HepG2 (cell line): Measurements from ENCODE around the gene POFUT1. TPM values are rescaled to one million over a fixed set of nuclear protein-coding genes. Genes with fewer than 3 reads are reported as not detected.

Experiments used
- ATRX ChIP-seq: sonication (generic); formaldehyde crosslinking; IDR thresholded peaks from 2 replicates; pipeline ENCODE4 v1.4.0; 2020; ENCODE audit warnings: missing genetic modification reagents, borderline replicate concordance
- CEBPZ ChIP-seq: IDR thresholded peaks from 2 replicates; pipeline ENCODE4 v1.6.1; 2012; ENCODE audit warnings: low read length, improper control_type of control experiment
- CTCF ChIP-seq: sonication (generic); formaldehyde crosslinking; IDR thresholded peaks from 2 replicates; pipeline ENCODE4 v1.5.0; 2020; ENCODE audit warnings: mild to moderate bottlenecking, missing genetic modification reagents, moderate library complexity
- DDIT3 ChIP-seq: sonication (generic); formaldehyde crosslinking; IDR thresholded peaks from 2 replicates; pipeline ENCODE4 v1.4.0; 2020; ENCODE audit warnings: mild to moderate bottlenecking, missing genetic modification reagents
- DNMT1 ChIP-seq: sonication (generic); formaldehyde crosslinking; IDR thresholded peaks from 2 replicates; pipeline ENCODE4 v1.5.1; 2020; ENCODE audit warnings: mild to moderate bottlenecking, missing genetic modification reagents
- IRF1 ChIP-seq: sonication (generic); formaldehyde crosslinking; IDR thresholded peaks from 2 replicates; pipeline ENCODE4 v1.4.0; 2020; ENCODE audit warnings: low read depth, mild to moderate bottlenecking, missing genetic modification reagents
- MTA3 ChIP-seq: sonication (generic); formaldehyde crosslinking; IDR thresholded peaks from 2 replicates; pipeline ENCODE4 v1.4.0; 2020; ENCODE audit warnings: missing genetic modification reagents
- MXD3 ChIP-seq: IDR thresholded peaks from 2 replicates; pipeline ENCODE4 v1.6.1; 2016; ENCODE audit warnings: mild to moderate bottlenecking, missing biosample characterization, missing genetic modification reagents
- NFKBIZ ChIP-seq: IDR thresholded peaks from 2 replicates; pipeline ENCODE4 v1.6.1; 2018; ENCODE audit warnings: missing genetic modification reagents, missing compliant biosample characterization
- PATZ1 ChIP-seq: sonication (generic); formaldehyde crosslinking; IDR thresholded peaks from 2 replicates; pipeline ENCODE4 v1.4.0; 2020; ENCODE audit warnings: missing genetic modification reagents
- SKIL ChIP-seq: sonication (generic); formaldehyde crosslinking; IDR thresholded peaks from 2 replicates; pipeline ENCODE4 v1.8.0; 2022; ENCODE audit warnings: missing genetic modification reagents, mild to moderate bottlenecking, moderate library complexity, borderline replicate concordance
- ZNF552 ChIP-seq: sonication (generic); formaldehyde crosslinking; IDR thresholded peaks from 2 replicates; pipeline ENCODE4 v1.9.0; 2022; ENCODE audit warnings: missing genetic modification reagents, mild to moderate bottlenecking, borderline replicate concordance
- polyA plus RNA-seq, 8 experiments: library from polyadenylated mRNA; depleted of rRNA in 3 of 8; stranded (reverse) in 7 of 8; unstranded in 1 of 8; fragments of >200 nt; fragmentation: Illumina TruSeq in 4 of 8; extraction: Trizol in 4 of 8; gene quantifications; 2 replicates each; pipeline versions ENCODE4 v1.2.1 to v1.2.3, GENCODE V29; 2011 to 2016; ENCODE audit warnings: low read depth in 4 of 8, missing spikeins in 1 of 8, mixed read lengths in 1 of 8; ENCODE audit not compliant: insufficient read depth in 1 of 8
- total RNA-seq, 5 experiments: library from RNA; depleted of rRNA; stranded (reverse); fragments of >200 nt; fragmentation: Illumina TruSeq; extraction: Trizol; gene quantifications; 2 replicates each; pipeline ENCODE4 v1.2.3, GENCODE V29; 2016; ENCODE audit warnings: low read depth in 1 of 5

POFUT1 gene
- total and polyA plus RNA-seq, 2 of the 13 experiments (the other 11 are each of a cell fraction or from before 2014, with no cell fraction given): 35.5 to 58.3 TPM

GRCh38 chr20:32207626-32208498 lies at the start of gene POFUT1, which contains the start of gene PLAGL2 (continued):
- no peak; the same call in 1 of the 2 replicates for TF ChIP-seq ATRX (CRISPR knock-in tag)
- no peak for TF ChIP-seq SKIL (CRISPR knock-in tag)
- TF ChIP-seq ZNF552 (CRISPR knock-in tag): 0 out of 2 replicates have a peak, but pooled peaks have one; percentile 67
- no peak for TF ChIP-seq CEBPZ
- TF ChIP-seq MXD3 (CRISPR knock-in tag): peak; percentile 86
- no peak for TF ChIP-seq DDIT3
- TF ChIP-seq NFKBIZ: peak; percentile 54
- no peak for TF ChIP-seq MTA3 (CRISPR knock-in tag)
- no peak for TF ChIP-seq IRF1 (CRISPR knock-in tag)
- peak; percentile 54 for TF ChIP-seq PATZ1 (CRISPR knock-in tag)
- TF ChIP-seq DNMT1 (CRISPR knock-in tag): peak; percentile 38; the same call in 1 of the 2 replicates
- TF ChIP-seq CTCF: peak; percentile 74
